H1 (cell line): ENCODE data around the gene TMEM220. TPM values are rescaled to one million over a fixed set of nuclear protein-coding genes. Genes with fewer than 3 reads are reported as not detected.

ENCODE experiments used
- CTCF ChIA-PET: fragments of 300-600 bp; sonication (Branson Sonifier 250); formaldehyde crosslinking; loops from one replicate; lab custom pipeline; 2021; ENCODE audit not compliant: partially characterized antibody; lab: Charles Lee
- POLR2A ChIA-PET: fragments of 300-600 bp; sonication (Branson Sonifier 250); formaldehyde crosslinking; loops from one replicate; lab custom pipeline; 2021; ENCODE audit warnings: inconsistent platforms; ENCODE audit not compliant: partially characterized antibody; lab: Charles Lee
- DNase-seq, 2 experiments: peaks; one replicate each; pipeline versions ENCODE4 v3.0.0 to v3.0.0-alpha.2; 2010 to 2022; ENCODE audit warnings: low spot score in 2 of 2, low read depth in 1 of 2, mixed read lengths in 1 of 2
- FAIRE-seq: peaks from 2 replicates; lab custom pipeline; 2011; peaks lifted over from hg19 to GRCh38; lab: Jason Lieb, UNC
- H2AFZ ChIP-seq: 2 replicates; pipeline ENCODE4 v1.8.1; 2012; ENCODE audit warnings: low read length, inconsistent platforms
- H2AK5ac ChIP-seq: 2 replicates; pipeline ENCODE4 v1.6.1; 2013; ENCODE audit warnings: low read depth, low read length
- H2BK120ac ChIP-seq: replicated peaks from 2 replicates; pipeline ENCODE3; 2013; ENCODE audit warnings: low read depth, low read length, inconsistent platforms
- H2BK12ac ChIP-seq: 2 replicates; pipeline ENCODE4 v1.6.1; 2013; ENCODE audit warnings: low read depth, low read length
- H2BK15ac ChIP-seq: 2 replicates; pipeline ENCODE4 v1.6.1; 2013; ENCODE audit warnings: low read length
- H2BK20ac ChIP-seq: 2 replicates; pipeline ENCODE4 v1.6.1; 2013; ENCODE audit warnings: low read length
- H2BK5ac ChIP-seq: 2 replicates; pipeline ENCODE4 v1.6.1; 2013; ENCODE audit warnings: low read depth, low read length
- H3K14ac ChIP-seq: 2 replicates; pipeline ENCODE4 v1.6.1; 2013; ENCODE audit warnings: inconsistent platforms; ENCODE audit not compliant: insufficient read length
- H3K18ac ChIP-seq: 2 replicates; pipeline ENCODE4 v1.6.1; 2013; ENCODE audit warnings: low read length; ENCODE audit errors: extremely low read depth
- H3K23ac ChIP-seq: 2 replicates; pipeline ENCODE4 v1.6.1; 2013; ENCODE audit warnings: inconsistent platforms; ENCODE audit not compliant: insufficient read length
- H3K23me2 ChIP-seq: 2 replicates; pipeline ENCODE4 v1.6.1; 2013; ENCODE audit warnings: low read depth, low read length
- H3K27ac ChIP-seq: 2 replicates; pipeline ENCODE4 v1.6.1; 2011; ENCODE audit warnings: low read depth, low read length, inconsistent platforms
- H3K27me3 ChIP-seq, 4 experiments: replicated peaks in 1 of 4; 1 replicate in 1 of 4; 2 replicates in 3 of 4; pipeline versions ENCODE4 v1.6.1 to v1.8.1; 2011 to 2013; ENCODE audit warnings: low read length in 3 of 4, mild to moderate bottlenecking in 3 of 4, inconsistent platforms in 2 of 4, mixed read lengths in 2 of 4, moderate library complexity in 1 of 4; ENCODE audit not compliant: control insufficient read depth in 3 of 4, insufficient read depth in 3 of 4; ENCODE audit errors: extremely low read depth in 1 of 4
- H3K36me3 ChIP-seq, 4 experiments: 2 replicates each; pipeline versions ENCODE4 v1.6.1 to v1.8.1; 2011 to 2013; ENCODE audit warnings: mild to moderate bottlenecking in 4 of 4, low read length in 3 of 4, moderate library complexity in 2 of 4, control low read depth in 1 of 4, inconsistent platforms in 1 of 4; ENCODE audit not compliant: insufficient read depth in 4 of 4, control insufficient read depth in 2 of 4
- H3K4ac ChIP-seq: replicated peaks from 2 replicates; pipeline ENCODE3; 2013; ENCODE audit warnings: low read length, low read depth, mixed read lengths, inconsistent platforms; ENCODE audit not compliant: insufficient read length
- H3K4me1 ChIP-seq, 4 experiments: replicated peaks in 1 of 4; 1 replicate in 1 of 4; 2 replicates in 3 of 4; pipeline versions ENCODE4 v1.6.1 to v1.8.1; 2011 to 2013; ENCODE audit warnings: low read length in 3 of 4, inconsistent platforms in 2 of 4, mixed read lengths in 1 of 4; ENCODE audit not compliant: insufficient read depth in 4 of 4, control insufficient read depth in 3 of 4
- H3K4me2 ChIP-seq, 2 experiments: 2 replicates each; pipeline versions ENCODE4 v1.6.1 to v1.8.1; 2011 to 2013; ENCODE audit warnings: low read depth in 2 of 2, low read length in 2 of 2, control low read depth in 1 of 2, inconsistent platforms in 1 of 2, mild to moderate bottlenecking in 1 of 2; ENCODE audit not compliant: insufficient read depth in 1 of 2
- H3K4me3 ChIP-seq, 4 experiments: fragments of 200-600, 300-600 bp in 1 of 4; sonication (generic), shearing (Covaris generic), sonication (Bioruptor Twin) in 1 of 4; 2 replicates each; pipeline versions ENCODE4 v1.5.1 to v1.8.1; 2011 to 2016; ENCODE audit warnings: low read length in 4 of 4, low read depth in 3 of 4, control low read depth in 2 of 4, inconsistent platforms in 2 of 4, mild to moderate bottlenecking in 2 of 4, mixed read lengths in 1 of 4, moderate library complexity in 1 of 4; ENCODE audit not compliant: insufficient read depth in 2 of 4; ENCODE audit errors: extremely low read depth in 1 of 4
- H3K56ac ChIP-seq: replicated peaks from 2 replicates; pipeline ENCODE3; 2013; ENCODE audit warnings: low read depth, mild to moderate bottlenecking, mixed read lengths, low read length, inconsistent platforms; ENCODE audit not compliant: insufficient read length
- H3K79me1 ChIP-seq: 2 replicates; pipeline ENCODE4 v1.6.1; 2013; ENCODE audit warnings: low read depth, low read length, control low read depth
- H3K79me2 ChIP-seq, 2 experiments: 2 replicates each; pipeline versions ENCODE4 v1.6.1 to v1.8.1; 2012 to 2013; ENCODE audit warnings: low read length in 2 of 2, mild to moderate bottlenecking in 2 of 2, inconsistent platforms in 1 of 2; ENCODE audit not compliant: insufficient read depth in 2 of 2, control insufficient read depth in 1 of 2
- H3K9ac ChIP-seq, 4 experiments: replicated peaks in 1 of 4; 1 replicate in 1 of 4; 2 replicates in 3 of 4; pipeline versions ENCODE4 v1.6.1 to v1.8.1; 2011 to 2013; ENCODE audit warnings: low read depth in 3 of 4, low read length in 3 of 4, control low read depth in 2 of 4, mild to moderate bottlenecking in 2 of 4, moderate library complexity in 2 of 4, inconsistent platforms in 1 of 4; ENCODE audit errors: extremely low read depth in 1 of 4
- H3K9me3 ChIP-seq, 2 experiments: 2 replicates each; pipeline versions ENCODE4 v1.6.1 to v1.8.1; 2012 to 2013; ENCODE audit warnings: mild to moderate bottlenecking in 2 of 2, moderate library complexity in 2 of 2, control low read depth in 1 of 2, inconsistent platforms in 1 of 2, low read depth in 1 of 2, low read length in 1 of 2, mixed read lengths in 1 of 2; ENCODE audit not compliant: insufficient read depth in 2 of 2
- H4K20me1 ChIP-seq, 2 experiments: replicated peaks in 1 of 2; 2 replicates each; pipeline versions ENCODE3 to v1.8.1; 2011 to 2013; ENCODE audit warnings: inconsistent platforms in 2 of 2, low read length in 2 of 2, mild to moderate bottlenecking in 1 of 2; ENCODE audit not compliant: insufficient read depth in 2 of 2, control insufficient read depth in 1 of 2
- H4K5ac ChIP-seq: 2 replicates; pipeline ENCODE4 v1.6.1; 2013; ENCODE audit warnings: low read length, low read depth, mixed read lengths, inconsistent platforms; ENCODE audit not compliant: insufficient read length
- H4K8ac ChIP-seq: 2 replicates; pipeline ENCODE4 v1.8.0; 2013; ENCODE audit warnings: mild to moderate bottlenecking, moderate library complexity, low read length, inconsistent platforms; ENCODE audit not compliant: insufficient read depth; ENCODE audit errors: extremely low read depth
- H4K91ac ChIP-seq: replicated peaks from 2 replicates; pipeline ENCODE3; 2013; ENCODE audit warnings: low read length, mixed read lengths, inconsistent platforms; ENCODE audit not compliant: insufficient read length
- BRCA1 ChIP-seq: IDR thresholded peaks from 2 replicates; pipeline ENCODE4 v1.6.1; 2012; ENCODE audit warnings: low read depth, low read length, improper control_type of control experiment
- CBX5 ChIP-seq: fragments of 300-800, 300-1000 bp; sonication (generic); IDR thresholded peaks from 2 replicates; pipeline ENCODE4 v1.7.1; 2016; ENCODE audit warnings: antibody characterized with exemption, low read length, low read depth
- CBX8 ChIP-seq: fragments of 300-800, 300-1000 bp; sonication (generic); IDR thresholded peaks from 2 replicates; pipeline ENCODE4 v1.7.1; 2016; ENCODE audit warnings: low read depth, low read length, borderline replicate concordance
- CEBPB ChIP-seq: IDR thresholded peaks from 2 replicates; pipeline ENCODE4 v1.6.1; 2012; ENCODE audit warnings: low read depth, low read length
- GABPA ChIP-seq: IDR thresholded peaks from 2 replicates; pipeline ENCODE4 v1.6.1; 2011; ENCODE audit warnings: mild to moderate bottlenecking, low read length, moderate library complexity, borderline replicate concordance; ENCODE audit not compliant: insufficient read depth
- GTF2F1 ChIP-seq: IDR thresholded peaks from 2 replicates; pipeline ENCODE4 v1.6.1; 2012; ENCODE audit warnings: low read depth, low read length, improper control_type of control experiment, borderline replicate concordance
- NANOG ChIP-seq: IDR thresholded peaks from 2 replicates; pipeline ENCODE4 v1.6.1; 2011; ENCODE audit warnings: low read length, low read depth, mild to moderate bottlenecking, inconsistent platforms; ENCODE audit not compliant: insufficient read depth, poor library complexity, severe bottlenecking
- POU5F1 ChIP-seq: IDR thresholded peaks from 2 replicates; pipeline ENCODE4 v1.6.1; 2011; ENCODE audit warnings: low read depth, mild to moderate bottlenecking, low read length, moderate library complexity
- RFX5 ChIP-seq: IDR thresholded peaks from 2 replicates; pipeline ENCODE4 v1.6.1; 2011; ENCODE audit warnings: low read depth, low read length, improper control_type of control experiment, borderline replicate concordance
- SIN3A ChIP-seq, 2 experiments: IDR thresholded peaks in 1 of 2; conservative IDR thresholded peaks in 1 of 2; 2 replicates each; pipeline ENCODE4 v1.6.1; 2011 to 2012; ENCODE audit warnings: low read length in 2 of 2, improper control_type of control experiment in 1 of 2, low read depth in 1 of 2, mild to moderate bottlenecking in 1 of 2
- SIRT6 ChIP-seq: IDR thresholded peaks from one replicate; pipeline ENCODE4 v1.7.1; 2012; ENCODE audit warnings: low read length, inconsistent platforms
- TCF12 ChIP-seq: IDR thresholded peaks from 2 replicates; pipeline ENCODE4 v1.6.1; 2011; ENCODE audit warnings: low read depth, mild to moderate bottlenecking, low read length
- WGBS, 2 experiments: shearing (Covaris generic) in 1 of 2; methylation state at CpG; one replicate each; pipeline versions ENCODE4 v1.1.6 to v1.1.7; 2013 to 2015; ENCODE audit warnings: low lambda C conversion rate in 2 of 2, mixed read lengths in 2 of 2, inconsistent platforms in 1 of 2, low coverage in 1 of 2, missing lambda C conversion rate in 1 of 2; ENCODE audit not compliant: insufficient replicate concordance in 2 of 2, insufficient coverage in 1 of 2, insufficient read length in 1 of 2; ENCODE audit errors: extremely low coverage in 1 of 2, missing lambda C conversion rate in 1 of 2; 5-methylcytosine and 5-hydroxymethylcytosine counted together
- polyA plus RNA-seq, 7 experiments: library from polyadenylated mRNA; depleted of rRNA in 3 of 7; stranded (reverse) in 5 of 7; unstranded in 2 of 7; fragments of >200 nt in 5 of 7; fragments of 200-250 nt in 2 of 7; gene quantifications; 1 replicate in 5 of 7; 2 replicates in 1 of 7; 4 replicates in 1 of 7; pipeline versions ENCODE4 v1.2.1 to v1.2.3, GENCODE V29; 2011 to 2013; ENCODE audit warnings: missing spikeins in 2 of 7, mixed read lengths in 2 of 7
- total RNA-seq: library from RNA; stranded (reverse); fragmentation: NEBNext Ultra II Directional; extraction: Animal tissue kit (Norgen Biotek cat#: 25700); gene quantifications from 2 replicates; pipeline ENCODE4 v1.2.1, GENCODE V29; 2021
- TF ChIP-seq, protein P1 (sequence below): IDR thresholded peaks from 2 replicates; pipeline ENCODE4 v1.6.1; 2011; ENCODE audit warnings: low read length, improper control_type of control experiment

TMEM220 gene
- total and polyA plus RNA-seq, 2 of the 8 experiments (the other 6 are each of a cell fraction or from before 2014, with no cell fraction given): 3.8 to 4.1 TPM

GRCh38 chr17:10725262-10725661 is 4.6 kb downstream of the TMEM220 start:
- H2BK120ac ChIP-seq: no peak overlapping the region
- no peak overlapping the region for H3K4me2 ChIP-seq
- no peak overlapping the region for H3K4ac ChIP-seq
- H3K18ac ChIP-seq: no peak overlapping the region
- H3K27me3 ChIP-seq: no peaks in the 10 kb centered on the region
- H3K56ac ChIP-seq: no peak overlapping the region
- H2BK20ac ChIP-seq: no peak overlapping the region
- H3K79me2 ChIP-seq: no peaks in the 10 kb centered on the region
- no peaks in the 10 kb centered on the region for H3K9me3 ChIP-seq
- H3K4me3 ChIP-seq: no peak overlapping the region
- POLR2A ChIA-PET: no interaction called here
- no peaks in the 10 kb centered on the region; a peak in 3 of 7 replicates for H3K4me1 ChIP-seq
- no peak overlapping the region for H3K23ac ChIP-seq
- H2BK12ac ChIP-seq: no peak overlapping the region
- peaks cover 2% of the 10 kb centered on the region; the same call in 1 of the 2 replicates for H3K23me2 ChIP-seq
- H3K36me3 ChIP-seq: no peaks in the 10 kb centered on the region
- H2BK5ac ChIP-seq: no peak overlapping the region
- H3K27ac ChIP-seq: no peak overlapping the region
- no peak overlapping the region for H4K8ac ChIP-seq
- H2AFZ ChIP-seq: no peak overlapping the region
- no peak for DNase-seq
- H3K14ac ChIP-seq: no peak overlapping the region
- H2BK15ac ChIP-seq: no peak overlapping the region
- FAIRE-seq: no peak
- H4K20me1 ChIP-seq: no peaks in the 10 kb centered on the region
- 88% methylated on average over 3 of the region's 3 CpGs; no CpG with 5 or more reads in 1 of the 2 experiments for WGBS, 2 experiments
- H3K79me1 ChIP-seq: no peaks in the 10 kb centered on the region
- no peak overlapping the region for H3K9ac ChIP-seq
- CTCF ChIA-PET: interaction anchor here (2.0 kb wide), 1 partner anchor 96 kb away, joined by 4 read pairs; no protein-coding TSS in a partner anchor
- H4K91ac ChIP-seq: no peak overlapping the region
- no peak overlapping the region for H4K5ac ChIP-seq
- H2AK5ac ChIP-seq: no peak overlapping the region
- TF ChIP-seq RFX5 (no peak), BRCA1 (no peak), GTF2F1 (no peak), CBX8 (no peak), SIRT6 (no peak), SIN3A (conservative IDR thresholded peaks at IDR 0.05 in 1 of 2, IDR thresholded peaks at IDR 0.05 in 1 of 2; ENCODE audit: low read depth in 1 of 2, low read length in 2 of 2) (no peak), GABPA (no peak), POU5F1 (no peak), CEBPB (no peak), CBX5 (no peak), NANOG (no peak), TCF12 (no peak)
- TF ChIP-seq, protein P1, sequence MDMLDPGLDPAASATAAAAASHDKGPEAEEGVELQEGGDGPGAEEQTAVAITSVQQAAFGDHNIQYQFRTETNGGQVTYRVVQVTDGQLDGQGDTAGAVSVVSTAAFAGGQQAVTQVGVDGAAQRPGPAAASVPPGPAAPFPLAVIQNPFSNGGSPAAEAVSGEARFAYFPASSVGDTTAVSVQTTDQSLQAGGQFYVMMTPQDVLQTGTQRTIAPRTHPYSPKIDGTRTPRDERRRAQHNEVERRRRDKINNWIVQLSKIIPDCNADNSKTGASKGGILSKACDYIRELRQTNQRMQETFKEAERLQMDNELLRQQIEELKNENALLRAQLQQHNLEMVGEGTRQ: no peak
